Left hindlimb (tissue), 1 donor: ENCODE results near the gene CYP3A4.
A peak's percentile ranks its signal among the peaks of the same experiment; 100 is the strongest.
"Not testable (repeated sequence)": the region's sequence is repeated elsewhere in the genome, so short reads cannot be mapped to it uniquely, and the experiment has no call there.

Experiments used
- DNase-seq: peaks from one replicate; pipeline ENCODE4 v3.0.0-alpha.2; 2018

CYP3A4 gene

DNA sequence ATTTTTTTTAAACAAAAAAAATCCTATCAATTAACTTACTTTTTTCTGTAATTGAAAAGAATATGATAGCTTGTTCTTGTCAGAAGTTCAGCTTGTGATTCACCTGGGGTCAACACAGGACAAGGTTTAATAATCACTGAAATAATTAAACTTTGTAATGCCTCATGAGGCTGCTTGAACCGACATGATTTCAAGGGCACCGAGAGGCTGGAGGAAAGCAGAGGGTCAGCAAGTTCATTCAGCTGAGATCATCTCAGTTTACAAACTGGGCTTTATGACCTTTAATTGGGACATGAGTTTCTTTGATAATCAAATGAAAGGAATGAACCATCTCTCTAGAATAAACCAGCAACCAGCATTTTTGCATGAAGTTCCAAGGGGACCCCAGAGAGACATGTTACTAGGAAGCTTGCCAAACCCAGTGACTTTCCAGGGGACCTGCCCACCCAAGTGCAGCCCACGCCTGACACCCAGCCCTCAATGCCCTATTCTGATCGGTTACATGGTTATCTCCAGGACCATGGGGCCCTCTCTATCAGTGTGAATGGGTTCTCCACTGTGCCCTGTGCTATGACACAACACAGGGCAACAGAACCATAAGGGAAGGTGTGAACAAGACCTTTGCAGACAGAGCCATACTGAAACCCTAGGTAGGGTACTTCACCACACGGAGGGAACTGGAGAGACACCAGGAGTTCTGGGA is 7.8 kb upstream of the CYP3A4 start:
- DNase-seq = no peak

DNA sequence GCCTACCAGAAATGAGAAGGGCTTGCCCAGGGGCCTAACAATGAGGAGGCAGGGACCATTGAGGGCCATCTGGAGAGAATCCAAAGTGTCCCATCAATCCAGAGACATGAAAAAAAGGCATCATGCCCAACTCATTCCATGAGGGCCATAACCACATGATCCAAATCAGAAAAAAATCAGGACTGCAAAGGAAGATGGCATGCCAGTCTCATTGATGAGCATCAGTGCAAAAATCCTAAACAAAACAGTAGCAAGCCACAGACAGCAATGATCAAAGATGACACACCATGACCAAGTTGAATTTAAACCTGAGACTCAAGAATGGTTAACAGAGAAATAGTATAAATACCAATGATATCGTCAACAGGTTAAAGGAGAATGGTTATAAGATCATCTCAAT is 7.0 kb upstream of the CYP3A4 start:
- DNase-seq = no peak

DNA sequence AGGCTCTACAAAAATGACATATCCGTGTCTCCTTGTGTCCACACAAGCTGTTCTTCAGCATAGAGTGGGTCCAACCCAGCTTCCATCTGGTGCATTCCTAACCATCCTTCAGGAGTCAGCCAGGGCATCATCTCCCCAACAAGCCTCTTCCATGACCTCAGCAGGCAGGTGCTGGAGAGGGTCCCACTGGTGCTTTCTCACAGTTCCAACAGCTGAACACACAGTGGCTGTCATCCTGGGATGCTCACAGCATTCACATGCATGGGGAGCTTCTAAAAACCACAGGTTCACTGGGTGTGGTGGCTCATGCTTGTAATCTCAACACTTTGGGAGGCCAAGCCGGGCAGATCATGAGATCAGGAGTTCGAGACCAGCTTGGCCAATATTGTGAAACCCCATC is 6.4 kb upstream of the CYP3A4 start:
- DNase-seq = no peak

DNA sequence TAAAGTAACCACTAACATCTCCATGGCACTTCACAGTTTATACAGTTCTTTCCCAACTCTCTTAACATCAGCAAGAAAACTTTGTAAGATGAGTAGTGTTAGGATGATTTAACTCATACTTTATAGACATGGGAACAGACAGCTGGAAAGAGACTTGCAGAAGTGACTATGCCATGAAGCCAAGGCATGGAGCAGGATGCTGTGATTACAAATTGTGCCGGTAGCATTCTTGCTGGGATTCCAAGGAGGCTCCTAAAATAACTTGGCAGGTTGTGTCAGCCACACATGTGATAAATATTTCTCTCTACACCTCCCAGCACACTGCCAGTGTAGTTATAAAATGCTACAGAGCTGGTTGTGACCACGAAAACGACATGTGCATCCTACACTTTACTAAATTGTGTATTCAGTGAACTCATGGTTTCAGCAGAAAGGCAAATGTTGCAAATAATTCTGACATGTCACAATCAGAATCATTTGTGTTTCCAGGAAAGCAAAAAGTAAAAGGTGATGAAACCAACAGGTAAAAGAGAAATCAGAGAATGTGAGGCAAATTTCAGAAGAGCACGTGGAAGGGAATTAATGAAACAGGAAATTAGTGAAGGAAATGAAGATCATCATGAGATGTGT is 5.6 kb upstream of the CYP3A4 start:
- no peak for DNase-seq

DNA sequence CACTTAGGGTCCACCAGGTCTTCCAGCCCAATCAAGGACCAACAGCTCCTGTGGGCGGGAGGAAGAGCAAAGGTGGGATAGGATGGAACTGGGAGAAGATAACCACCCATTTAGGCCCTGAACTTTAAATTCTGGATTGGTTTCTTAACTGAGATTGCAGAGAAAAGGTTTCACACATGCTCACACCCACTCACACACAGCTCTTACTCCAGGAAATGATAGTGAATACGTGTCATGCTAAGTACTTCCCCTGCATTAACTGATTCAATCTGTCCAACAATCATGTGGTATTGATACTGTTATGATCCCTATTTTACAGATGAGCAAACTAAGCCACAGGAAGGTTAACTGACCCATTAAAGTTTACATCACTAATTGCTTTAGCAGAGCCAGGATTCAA is 4.6 kb upstream of the CYP3A4 start:
- DNase-seq = no peak

DNA sequence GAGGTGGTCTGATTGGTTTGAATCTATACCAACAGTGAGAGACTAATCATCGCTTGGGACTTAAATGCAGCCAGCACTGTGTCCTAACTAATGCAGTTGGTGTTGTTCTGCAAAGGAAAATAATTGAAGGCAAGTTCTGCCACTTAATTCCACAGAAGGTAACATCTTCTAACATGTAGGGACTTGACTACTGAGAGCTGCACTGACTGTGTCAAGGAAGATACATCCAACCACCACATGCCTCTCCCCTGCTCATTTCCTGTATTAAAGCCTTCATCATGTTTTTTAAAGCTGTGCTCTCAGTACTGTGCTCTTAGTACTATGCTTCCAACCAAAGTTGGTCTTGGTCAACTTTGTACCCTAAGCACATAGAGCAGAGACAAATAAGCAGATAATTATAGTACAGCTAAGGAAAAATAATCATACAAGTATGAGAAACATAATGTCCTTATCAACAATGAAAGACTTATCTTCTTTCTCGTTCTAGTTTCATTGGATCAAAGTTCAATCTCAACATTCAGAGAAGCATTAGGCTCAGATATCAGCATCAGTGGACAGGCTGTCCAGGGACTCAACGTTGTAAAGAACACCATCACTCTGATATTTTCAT is 2.8 kb upstream of the CYP3A4 start:
- DNase-seq = no peak

DNA sequence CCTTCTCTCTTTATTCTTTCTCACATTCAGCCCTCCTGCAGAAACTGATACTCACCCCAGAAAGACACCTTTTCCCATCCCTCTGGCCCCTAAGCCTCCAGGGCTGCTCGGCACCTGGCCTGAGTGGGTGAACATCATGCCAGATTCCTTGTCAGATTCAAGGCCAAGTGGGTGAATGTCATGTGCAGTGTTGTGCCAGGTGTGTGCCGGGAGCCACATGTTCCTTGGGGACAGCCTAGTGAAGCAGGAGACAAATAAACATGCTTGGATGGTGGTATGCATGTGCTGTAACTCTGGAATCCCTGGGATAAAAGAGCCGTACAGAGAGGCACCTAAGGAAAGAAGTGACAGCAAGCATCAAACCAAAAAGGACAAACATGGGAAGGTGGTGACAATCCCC is 1.7 kb upstream of the CYP3A4 start:
- DNase-seq = not testable (repeated sequence)

DNA sequence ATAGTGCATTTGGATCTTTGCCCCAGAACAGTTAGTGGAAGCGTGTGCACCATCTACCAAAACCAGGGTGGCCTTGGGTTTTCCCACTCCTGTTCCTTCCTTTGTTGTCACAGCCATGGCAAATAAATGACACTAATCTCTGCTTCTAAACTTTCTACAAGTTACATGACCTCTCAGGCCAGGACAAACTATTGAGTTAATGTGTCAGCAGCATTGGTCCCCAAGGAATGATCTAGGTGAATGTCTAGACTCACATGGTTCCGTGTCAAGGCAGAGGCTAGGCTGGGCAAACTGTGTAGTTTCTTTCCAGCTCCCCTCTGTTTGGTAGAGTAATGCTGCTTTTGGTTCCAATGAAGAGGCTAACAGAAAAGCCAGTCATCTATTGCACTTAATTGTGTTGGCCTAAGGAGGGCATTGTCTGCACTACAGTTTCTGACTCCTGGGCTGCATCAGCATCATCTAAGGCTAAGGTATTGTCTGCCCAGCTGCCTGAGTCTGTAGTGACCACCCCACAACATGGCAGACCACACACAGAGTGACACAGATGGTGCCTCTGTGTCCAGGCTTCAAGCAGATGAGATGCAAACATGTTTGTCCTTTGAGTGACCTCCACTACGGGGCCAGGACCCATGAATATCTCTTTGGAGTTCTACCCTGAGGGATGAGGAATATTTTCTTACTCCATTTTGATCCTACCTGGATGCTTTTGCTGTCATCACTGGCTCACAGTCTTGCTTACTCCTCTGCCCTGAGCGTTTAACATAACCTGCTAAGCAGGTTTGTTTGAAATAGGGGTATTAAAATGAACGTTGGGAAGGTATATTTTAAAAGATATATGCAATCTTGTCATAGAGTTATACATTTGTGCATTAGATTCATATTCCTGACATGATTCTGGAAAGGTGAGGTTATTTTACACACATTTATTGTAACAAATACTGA is 1.7 kb downstream of the CYP3A4 start:
- no peak for DNase-seq

DNA sequence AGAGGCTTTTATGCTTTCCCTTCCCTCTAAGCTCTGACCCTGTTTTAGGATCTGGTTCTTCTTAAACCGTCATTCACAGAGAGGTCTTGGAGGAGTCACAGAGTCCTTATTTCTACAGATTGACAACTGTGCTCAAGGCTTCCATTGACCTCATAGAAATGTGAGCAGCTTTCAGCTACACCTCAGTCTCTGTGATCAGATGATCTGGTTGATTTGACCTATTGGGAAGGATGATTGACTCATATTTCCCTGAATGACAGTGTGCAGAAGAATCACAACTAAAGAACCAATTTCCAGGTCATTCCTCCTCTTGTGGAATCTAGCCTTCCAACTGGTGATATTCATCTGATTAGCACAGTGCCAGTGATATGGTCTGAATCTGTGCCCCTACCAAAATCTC is 3.4 kb downstream of the CYP3A4 start:
- no peak for DNase-seq

DNA sequence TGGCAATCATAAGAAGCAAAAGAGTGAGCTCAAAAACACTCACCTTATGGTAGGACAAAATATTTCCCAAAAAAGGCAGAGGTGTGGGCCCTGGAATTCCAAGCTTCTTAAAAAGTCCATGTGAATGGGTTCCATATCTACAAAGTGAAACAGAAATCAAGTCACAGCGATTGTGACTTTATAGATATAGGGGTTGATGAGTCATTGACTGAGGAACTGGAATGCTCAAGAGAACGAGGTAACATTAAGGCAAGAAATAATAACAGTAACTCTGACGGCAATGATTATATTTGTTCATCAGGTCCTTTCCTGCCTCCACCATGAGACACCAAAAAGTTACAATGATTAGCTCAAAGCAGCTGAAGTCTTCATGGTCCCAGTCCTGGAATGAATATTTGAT is 4.0 kb downstream of the CYP3A4 start:
- no peak for DNase-seq

DNA sequence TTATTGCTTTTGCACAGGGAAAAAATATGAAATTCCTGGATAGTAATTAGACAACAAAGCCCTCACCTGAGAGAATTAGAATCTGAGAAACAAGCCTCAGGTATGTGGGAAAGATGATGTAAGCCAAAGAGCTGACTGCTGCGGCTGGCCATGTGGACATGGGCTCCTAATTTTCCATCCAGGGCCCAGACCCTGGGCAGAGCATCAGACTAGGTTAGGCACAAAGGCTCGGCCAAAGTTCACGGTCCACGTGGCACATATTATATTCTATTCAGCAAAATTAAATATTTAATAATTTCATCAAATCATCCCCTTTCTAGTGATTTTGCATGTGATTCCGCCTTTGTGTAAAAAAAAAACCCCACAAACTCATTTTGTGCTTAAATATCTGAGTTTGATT is 5.1 kb downstream of the CYP3A4 start:
- no peak for DNase-seq

DNA sequence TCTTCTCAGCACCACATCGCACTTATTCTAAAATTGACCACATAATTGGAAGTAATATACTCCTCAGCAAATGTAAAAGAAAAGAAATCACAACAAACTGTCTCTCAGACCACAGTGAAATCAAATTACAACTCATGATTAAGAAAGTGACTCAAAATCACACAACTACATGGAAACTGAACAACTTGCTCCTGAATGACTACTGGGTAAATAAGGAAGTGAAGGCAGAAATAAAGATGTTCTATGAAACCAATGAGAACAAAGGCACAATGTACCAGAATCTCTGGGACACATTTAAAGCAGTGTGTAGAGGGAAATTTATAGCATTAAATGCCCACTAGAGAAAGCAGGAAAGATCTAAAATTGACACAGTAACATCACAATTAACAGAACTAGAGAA is 10.6 kb downstream of the CYP3A4 start:
- DNase-seq = not testable (repeated sequence)

DNA sequence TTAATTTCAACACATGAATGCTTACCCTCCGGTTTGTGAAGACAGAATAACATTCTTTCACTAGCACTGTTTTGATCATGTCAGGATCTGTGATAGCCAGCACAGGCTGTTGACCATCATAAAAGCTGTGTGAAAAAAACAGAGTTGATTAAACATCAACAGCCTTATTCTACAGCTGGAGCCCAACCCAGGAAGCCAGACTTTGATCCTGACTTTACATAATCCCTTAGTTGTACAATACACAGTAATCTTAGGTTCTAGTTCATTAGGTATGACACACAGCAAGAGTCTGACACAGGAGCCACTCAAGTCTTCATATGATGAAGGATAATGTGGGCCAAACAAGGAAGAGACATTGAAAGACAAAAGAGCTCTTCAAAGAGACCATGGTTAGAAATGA is 11.4 kb downstream of the CYP3A4 start:
- DNase-seq = no peak

DNA sequence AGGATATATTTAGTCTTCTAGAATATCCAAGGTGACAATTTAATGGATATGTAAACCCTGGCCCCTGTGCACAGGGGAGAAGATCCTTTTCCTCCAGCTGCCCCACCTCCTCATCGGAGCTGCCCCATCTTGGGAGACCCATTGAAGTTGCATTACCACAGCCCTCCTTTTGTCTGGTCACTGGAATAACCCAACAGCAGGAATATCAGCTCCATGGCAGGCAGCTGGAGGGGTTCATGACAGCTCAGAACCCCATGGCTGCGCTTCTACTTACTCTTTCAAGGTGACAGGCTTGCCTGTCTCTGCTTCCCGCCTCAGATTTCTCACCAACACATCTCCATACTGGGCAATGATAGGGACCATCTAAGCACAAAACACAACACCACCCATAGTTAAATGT is 14.5 kb downstream of the CYP3A4 start:
- DNase-seq = not testable (repeated sequence)

DNA sequence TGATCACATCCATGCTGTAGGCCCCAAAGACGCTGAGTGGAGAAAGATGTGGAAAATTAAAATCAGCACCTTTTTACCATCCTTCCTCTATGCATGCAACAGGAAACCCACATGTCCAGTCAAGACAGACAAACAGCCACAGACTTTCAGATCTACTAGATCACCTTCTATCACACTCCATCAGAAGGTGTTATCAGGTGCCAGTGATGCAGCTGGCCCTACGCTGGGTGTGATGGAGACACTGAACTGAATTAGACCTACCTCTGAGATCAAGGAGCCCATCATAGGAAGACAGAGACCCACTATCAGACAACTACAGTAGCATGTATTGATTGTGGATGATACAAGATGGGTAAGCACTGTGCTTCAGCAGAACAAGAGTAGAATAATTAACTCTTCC is 15.5 kb downstream of the CYP3A4 start:
- no peak for DNase-seq

DNA sequence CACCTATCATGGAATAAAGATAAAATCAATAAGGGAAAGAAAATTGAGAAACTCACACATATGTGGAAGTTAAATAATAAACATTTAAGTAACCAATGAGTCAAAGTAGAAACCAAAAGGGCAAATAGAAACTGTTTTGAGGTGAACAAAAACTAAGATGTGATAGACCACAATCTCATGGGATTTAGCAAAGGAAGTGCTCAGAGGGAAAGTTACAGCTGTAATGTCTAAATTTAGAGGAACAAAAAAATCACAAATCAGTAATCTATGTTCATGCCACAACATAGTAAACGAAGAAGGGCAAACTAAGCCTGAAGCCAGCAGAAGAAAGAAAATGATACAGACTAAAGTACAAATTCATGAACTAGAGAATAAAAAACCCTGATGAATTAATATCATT is 16.3 kb downstream of the CYP3A4 start:
- no peak for DNase-seq

DNA sequence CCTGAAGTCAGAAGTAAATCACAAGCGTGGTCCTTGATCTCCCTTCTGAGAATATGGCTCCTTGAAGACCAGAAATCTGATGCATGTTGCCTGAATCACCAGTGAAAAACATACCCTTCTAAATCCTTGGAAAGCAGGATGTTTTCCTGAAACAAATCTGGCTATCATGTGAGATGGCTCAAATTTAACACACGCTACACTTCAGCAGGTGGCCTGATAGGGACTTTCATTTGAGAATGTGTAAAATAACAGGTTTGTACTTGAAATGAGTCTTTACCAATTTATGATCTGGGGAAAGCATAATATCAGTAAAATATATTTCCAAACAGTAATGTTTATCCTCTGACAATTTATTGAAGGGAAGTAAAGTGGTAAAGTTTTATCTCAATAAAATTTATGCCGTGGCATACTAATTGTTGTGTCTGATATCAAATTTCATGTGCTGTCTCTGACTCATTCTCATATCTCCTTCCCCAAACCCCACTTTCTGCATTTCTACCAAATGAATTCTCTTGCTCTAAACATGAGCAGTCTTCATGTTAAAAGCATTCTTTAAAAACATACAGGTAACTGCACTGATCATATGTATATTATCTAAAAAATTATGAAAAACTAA is 17.4 kb downstream of the CYP3A4 start:
- no peak for DNase-seq

DNA sequence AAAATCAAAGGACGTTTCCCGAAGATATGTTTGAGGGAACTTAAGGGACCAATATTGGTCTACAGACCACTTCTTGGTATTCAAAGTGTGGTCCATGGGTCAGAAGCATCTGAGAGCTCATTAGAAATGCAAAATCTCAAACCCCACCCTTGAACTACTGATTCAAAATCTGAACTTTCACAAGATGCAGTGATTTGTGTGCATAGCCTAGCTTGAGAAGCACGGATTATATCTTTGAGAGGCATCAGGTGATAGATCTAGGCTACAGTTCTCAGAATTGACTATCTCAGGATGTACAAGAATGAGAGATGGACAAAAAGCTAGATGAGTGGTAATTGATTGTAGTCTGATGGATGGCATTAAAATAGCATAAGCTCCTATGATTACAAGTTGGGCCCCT is 19.5 kb downstream of the CYP3A4 start:
- DNase-seq = no peak

DNA sequence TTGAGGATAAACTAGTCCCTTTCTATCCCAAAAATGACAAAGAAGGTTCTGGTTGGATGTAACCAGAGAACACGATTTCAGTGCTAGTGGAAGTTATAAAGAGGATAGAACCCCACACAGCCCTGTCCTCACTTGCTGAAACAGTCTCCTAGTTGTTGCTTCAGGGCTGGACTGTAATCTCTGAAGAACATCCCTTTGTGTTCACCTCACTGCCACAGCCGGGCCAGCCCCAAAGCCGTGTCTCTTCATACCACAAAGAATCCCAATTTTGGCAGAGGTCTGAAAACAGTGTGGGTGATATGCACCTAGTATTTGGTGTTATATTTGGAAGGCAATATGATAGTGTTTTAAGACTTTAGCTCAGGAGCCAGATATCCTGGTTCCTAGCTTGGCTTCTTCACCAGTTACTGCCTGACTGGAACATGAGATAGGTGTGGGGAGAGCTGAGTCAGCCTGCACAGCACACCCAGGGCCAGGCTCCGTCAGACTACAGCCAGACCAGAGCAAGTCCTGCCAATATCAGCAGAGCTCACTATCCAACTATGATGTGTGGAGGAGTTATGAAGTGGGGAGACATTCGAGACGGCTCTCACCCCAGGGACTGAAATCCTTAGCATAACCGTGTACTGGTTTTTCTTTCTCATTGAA is 21.2 kb downstream of the CYP3A4 start:
- peak; percentile 75 for DNase-seq

DNA sequence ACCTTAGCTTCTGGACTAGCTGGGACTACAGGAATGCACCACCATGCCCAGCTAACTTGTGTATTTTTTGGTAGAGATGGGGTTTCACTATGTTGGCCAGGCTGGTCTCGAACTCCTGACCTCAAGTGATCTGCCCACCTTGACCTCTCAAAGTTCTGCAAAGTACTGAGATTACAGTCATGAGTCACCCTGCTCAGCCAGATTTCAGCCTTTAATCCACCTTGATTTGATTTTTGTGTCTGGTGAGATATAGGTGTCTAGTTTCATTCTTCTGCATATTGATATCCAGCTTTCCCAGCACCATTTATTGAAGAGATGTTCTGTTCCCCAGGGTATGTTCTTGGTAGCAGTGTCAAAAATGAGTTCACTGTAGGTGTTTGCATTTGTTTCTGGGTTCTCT is 28.9 kb downstream of the CYP3A4 start:
- no peak for DNase-seq

DNA sequence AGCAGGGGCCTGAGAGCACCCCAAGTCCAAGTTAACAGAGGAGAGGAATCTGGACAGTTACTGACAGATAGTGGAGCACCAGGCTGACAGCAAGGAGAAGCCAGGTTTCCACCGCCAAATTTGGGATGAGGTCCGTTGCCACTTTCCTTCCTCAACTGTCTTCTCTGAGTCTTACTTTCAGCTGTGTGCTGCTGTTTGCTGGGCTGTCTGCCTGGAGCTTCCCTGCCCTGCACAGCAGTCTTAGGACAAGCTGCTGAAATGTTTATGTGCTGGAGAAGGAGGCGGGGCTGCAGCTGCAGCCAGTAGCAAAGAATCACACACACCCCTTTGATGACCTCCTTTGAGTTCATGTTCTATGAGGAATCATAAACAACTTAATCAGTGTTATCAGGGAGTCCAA is 31.6 kb downstream of the CYP3A4 start:
- no peak for DNase-seq

DNA sequence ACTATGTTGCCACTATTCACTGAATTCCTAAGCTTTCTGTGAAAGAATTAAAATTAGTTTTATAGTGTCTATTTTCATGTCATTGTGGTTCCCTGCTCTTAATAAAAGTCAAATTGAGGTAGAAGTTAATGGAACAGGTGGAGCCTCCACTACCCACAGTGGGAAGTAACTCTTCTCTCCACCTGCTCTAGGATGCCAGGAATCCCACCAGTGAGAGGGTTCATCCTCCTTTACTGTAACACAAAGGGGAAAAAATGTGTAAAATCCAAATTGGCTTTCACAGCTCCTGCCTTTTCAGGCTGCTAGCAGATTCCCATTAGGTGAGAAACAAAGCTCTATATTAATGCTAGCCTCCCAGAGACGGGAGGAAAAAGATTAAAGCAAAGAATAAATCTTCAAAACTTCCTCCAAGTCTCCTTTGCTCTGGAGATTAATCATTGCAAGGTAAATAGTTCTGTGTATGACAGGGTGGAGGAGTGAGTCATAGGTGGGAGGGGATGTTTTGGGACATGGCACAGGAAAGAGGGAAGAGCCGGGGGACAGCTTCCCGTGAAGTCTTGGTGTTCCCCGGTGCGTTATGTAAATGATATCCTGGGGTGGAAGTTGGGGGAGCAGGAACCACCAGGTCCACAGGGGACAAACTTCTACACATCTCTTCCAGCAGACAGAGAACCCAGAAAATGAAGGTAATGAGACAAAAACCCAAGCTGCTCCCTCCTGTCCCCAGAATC is 32.5 kb downstream of the CYP3A4 start:
- not testable (repeated sequence) for DNase-seq
